ENCODE data around the gene SBF2.

SBF2 gene

GRCh38 chr11:10287766-10288715 is 6.0 kb downstream of the SBF2 start:
- TF ChIP-seq, protein P1, sequence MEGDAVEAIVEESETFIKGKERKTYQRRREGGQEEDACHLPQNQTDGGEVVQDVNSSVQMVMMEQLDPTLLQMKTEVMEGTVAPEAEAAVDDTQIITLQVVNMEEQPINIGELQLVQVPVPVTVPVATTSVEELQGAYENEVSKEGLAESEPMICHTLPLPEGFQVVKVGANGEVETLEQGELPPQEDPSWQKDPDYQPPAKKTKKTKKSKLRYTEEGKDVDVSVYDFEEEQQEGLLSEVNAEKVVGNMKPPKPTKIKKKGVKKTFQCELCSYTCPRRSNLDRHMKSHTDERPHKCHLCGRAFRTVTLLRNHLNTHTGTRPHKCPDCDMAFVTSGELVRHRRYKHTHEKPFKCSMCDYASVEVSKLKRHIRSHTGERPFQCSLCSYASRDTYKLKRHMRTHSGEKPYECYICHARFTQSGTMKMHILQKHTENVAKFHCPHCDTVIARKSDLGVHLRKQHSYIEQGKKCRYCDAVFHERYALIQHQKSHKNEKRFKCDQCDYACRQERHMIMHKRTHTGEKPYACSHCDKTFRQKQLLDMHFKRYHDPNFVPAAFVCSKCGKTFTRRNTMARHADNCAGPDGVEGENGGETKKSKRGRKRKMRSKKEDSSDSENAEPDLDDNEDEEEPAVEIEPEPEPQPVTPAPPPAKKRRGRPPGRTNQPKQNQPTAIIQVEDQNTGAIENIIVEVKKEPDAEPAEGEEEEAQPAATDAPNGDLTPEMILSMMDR (IDR thresholded peaks at IDR 0.05; ENCODE audit: low read depth, low read length) = no peak
- TF ChIP-seq POLR2A (IDR thresholded peaks at IDR 0.05; ENCODE audit: extremely low read depth, insufficient read length) (no peak), MYC (IDR thresholded peaks at IDR 0.05; ENCODE audit: low read depth, low read length) (no peak)
- TF ChIP-seq, protein P2, sequence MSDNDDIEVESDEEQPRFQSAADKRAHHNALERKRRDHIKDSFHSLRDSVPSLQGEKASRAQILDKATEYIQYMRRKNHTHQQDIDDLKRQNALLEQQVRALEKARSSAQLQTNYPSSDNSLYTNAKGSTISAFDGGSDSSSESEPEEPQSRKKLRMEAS (IDR thresholded peaks at IDR 0.05; ENCODE audit: low read depth, low read length) = no peak
- no peak overlapping the region for H3K4me3 ChIP-seq (ENCODE audit: low read depth, low read length)
- no peak for DNase-seq (ENCODE audit: low read depth)

DNA sequence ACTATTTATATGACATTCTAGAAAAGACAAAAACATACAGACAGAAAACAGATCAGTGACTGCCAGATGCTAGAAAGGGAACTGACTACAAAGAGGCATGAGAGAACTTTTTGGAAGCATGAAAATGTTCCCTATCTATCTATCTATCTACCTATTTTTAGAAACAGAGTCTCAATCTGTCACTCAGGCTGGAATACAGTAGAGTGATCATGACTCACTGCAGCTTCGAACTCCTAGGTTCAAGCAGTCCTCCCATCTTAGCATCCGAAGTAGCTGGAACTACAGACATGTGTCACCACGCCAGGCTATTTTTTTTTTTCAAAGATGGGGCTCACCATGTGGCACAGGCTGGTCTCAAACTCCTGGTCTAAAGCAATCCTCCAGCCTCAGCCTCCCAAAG is 6.9 kb downstream of the SBF2 start:
- no peak for DNase-seq (ENCODE audit: low read depth)
- TF ChIP-seq POLR2A (IDR thresholded peaks at IDR 0.05; ENCODE audit: extremely low read depth, insufficient read length) = no peak
- no peak for TF ChIP-seq MYC (IDR thresholded peaks at IDR 0.05; ENCODE audit: low read depth, low read length)
- TF ChIP-seq, protein P1 (IDR thresholded peaks at IDR 0.05; ENCODE audit: low read depth, low read length) = no peak
- TF ChIP-seq, protein P2 (IDR thresholded peaks at IDR 0.05; ENCODE audit: low read depth, low read length) = no peak

DNA sequence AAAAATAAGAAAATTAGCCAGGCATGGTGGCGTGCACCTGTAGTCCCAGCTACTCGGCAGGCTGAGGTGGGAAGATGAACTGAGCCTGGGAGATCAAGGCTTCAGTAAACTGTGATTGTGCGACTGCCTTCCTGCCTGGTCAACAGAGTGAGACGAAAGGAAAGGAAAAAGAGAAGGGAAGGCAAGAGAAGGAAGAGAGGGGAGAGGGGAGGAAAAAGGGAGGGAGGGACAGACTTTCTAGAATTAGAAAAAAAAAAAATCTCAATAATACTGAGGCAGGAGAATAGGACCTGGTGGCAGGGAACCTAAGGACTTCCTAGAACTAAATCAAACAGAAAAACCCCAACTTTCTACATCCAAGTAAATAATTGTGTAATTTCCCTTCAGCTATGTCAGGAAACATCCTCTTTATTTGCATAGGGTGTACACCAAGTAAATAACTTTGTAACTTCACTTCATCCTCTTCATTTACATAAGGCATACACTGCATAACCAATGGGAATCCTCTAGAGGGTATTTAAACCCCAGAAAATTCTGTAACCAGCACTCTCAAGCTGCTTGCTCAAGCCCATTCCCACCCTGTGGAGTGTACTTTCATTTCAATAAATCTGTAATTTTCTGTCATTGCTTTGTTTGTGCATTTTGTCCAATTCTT is 8.7 kb downstream of the SBF2 start:
- no peak for DNase-seq (ENCODE audit: low read depth)
- TF ChIP-seq MYC (IDR thresholded peaks at IDR 0.05; ENCODE audit: low read depth, low read length) (no peak), POLR2A (IDR thresholded peaks at IDR 0.05; ENCODE audit: extremely low read depth, insufficient read length) (no peak)
- TF ChIP-seq, protein P2 (IDR thresholded peaks at IDR 0.05; ENCODE audit: low read depth, low read length) = no peak
- TF ChIP-seq, protein P1 (IDR thresholded peaks at IDR 0.05; ENCODE audit: low read depth, low read length) = no peak

More for the DNA sequence above, 6.9 kb downstream of the SBF2 start:
- H3K4me3 ChIP-seq (ENCODE audit: low read depth, low read length) = no peak overlapping the region

DNA sequence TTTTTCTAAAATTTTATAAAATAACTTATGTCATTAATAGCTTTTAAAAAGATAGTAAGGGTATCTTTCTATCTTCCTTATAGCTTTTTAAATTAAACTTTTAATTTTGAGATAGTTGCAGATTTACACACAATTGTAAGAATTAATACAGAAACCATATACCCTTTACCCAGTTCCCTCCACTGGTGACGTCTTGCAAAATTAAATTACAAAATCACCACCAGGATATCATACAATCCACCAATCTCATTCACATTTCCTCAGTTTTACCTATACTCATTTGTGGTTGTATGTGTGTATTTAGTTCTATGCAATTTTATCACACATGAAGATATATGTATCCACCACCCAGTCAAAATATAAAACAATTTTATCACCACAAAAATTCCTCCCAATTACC is 10.0 kb downstream of the SBF2 start:
- TF ChIP-seq, protein P1 (IDR thresholded peaks at IDR 0.05; ENCODE audit: low read depth, low read length) = no peak
- TF ChIP-seq POLR2A (IDR thresholded peaks at IDR 0.05; ENCODE audit: extremely low read depth, insufficient read length) (no peak), MYC (IDR thresholded peaks at IDR 0.05; ENCODE audit: low read depth, low read length) (no peak)
- TF ChIP-seq, protein P2 (IDR thresholded peaks at IDR 0.05; ENCODE audit: low read depth, low read length) = no peak
- DNase-seq (ENCODE audit: low read depth) = no peak
- H3K4me3 ChIP-seq (ENCODE audit: low read depth, low read length) = no peak overlapping the region

More for the DNA sequence above, 8.7 kb downstream of the SBF2 start:
- H3K4me3 ChIP-seq (ENCODE audit: low read depth, low read length) = no peak overlapping the region

- DNase-seq (ENCODE audit: low read depth) = no peak
- TF ChIP-seq POLR2A (IDR thresholded peaks at IDR 0.05; ENCODE audit: extremely low read depth, insufficient read length) (no peak), MYC (IDR thresholded peaks at IDR 0.05; ENCODE audit: low read depth, low read length) (no peak)
- TF ChIP-seq, protein P2 (IDR thresholded peaks at IDR 0.05; ENCODE audit: low read depth, low read length) = no peak
- TF ChIP-seq, protein P1 (IDR thresholded peaks at IDR 0.05; ENCODE audit: low read depth, low read length) = no peak
- no peak overlapping the region for H3K4me3 ChIP-seq (ENCODE audit: low read depth, low read length)
Measured at GRCh38 chr11:10282117-10282516, 11.9 kb downstream of the SBF2 start.
